K562 (cell line): ENCODE data around the gene HPDL. TPM values are rescaled to one million over a fixed set of nuclear protein-coding genes. Genes with fewer than 3 reads are reported as not detected.

Experiments
- ARID1B ChIP-seq: fragments of 450-650 bp; IDR thresholded peaks from 2 replicates; pipeline ENCODE4 v1.6.1; 2016; ENCODE audit warnings: antibody characterized with exemption, mild to moderate bottlenecking, inconsistent platforms
- FOXK2 ChIP-seq, 2 experiments: fragments of 450-650 bp; IDR thresholded peaks in 1 of 2; conservative IDR thresholded peaks in 1 of 2; 2 replicates each; pipeline ENCODE4 v1.6.1; 2016; ENCODE audit warnings: low read depth in 2 of 2, mild to moderate bottlenecking in 1 of 2
- HMG20A ChIP-seq: fragments of 450-650 bp; formaldehyde crosslinking; conservative IDR thresholded peaks from 2 replicates; pipeline ENCODE4 v1.4.0; 2020; ENCODE audit warnings: mild to moderate bottlenecking, mixed read lengths
- NFIC ChIP-seq: fragments of 450-650 bp; IDR thresholded peaks from 2 replicates; pipeline ENCODE4 v1.6.1; 2017; ENCODE audit warnings: mild to moderate bottlenecking, inconsistent platforms
- NR2C1 ChIP-seq, 2 experiments: fragments of 450-650 bp; IDR thresholded peaks; 2 replicates each; pipeline ENCODE4 v1.6.1; 2017; ENCODE audit warnings: mild to moderate bottlenecking in 2 of 2, antibody characterized with exemption in 1 of 2, inconsistent platforms in 1 of 2, missing compliant biosample characterization in 1 of 2, missing genetic modification characterization in 1 of 2
- PCBP1 ChIP-seq: fragments of 200-400 bp; formaldehyde crosslinking; IDR thresholded peaks from 2 replicates; pipeline ENCODE4 v1.6.1; 2018; ENCODE audit warnings: mild to moderate bottlenecking, low read depth, low read length; ENCODE audit not compliant: poor library complexity, severe bottlenecking
- PML ChIP-seq: IDR thresholded peaks from 2 replicates; pipeline ENCODE4 v1.6.1; 2012; ENCODE audit warnings: low read length, inconsistent platforms
- RBM39 ChIP-seq: fragments of 200-400 bp; formaldehyde crosslinking; optimal IDR thresholded peaks from 2 replicates; pipeline ENCODE3; 2018; ENCODE audit warnings: low read depth, low read length
- TCFL5 ChIP-seq: fragments of 250-450 bp; sonication (Bioruptor Pico); conservative IDR thresholded peaks from 2 replicates; pipeline ENCODE4 v1.6.1; 2021; ENCODE audit warnings: mild to moderate bottlenecking, moderate library complexity, matching md5 sums
- TEAD2 ChIP-seq: fragments of 450-650 bp; IDR thresholded peaks from 2 replicates; pipeline ENCODE4 v1.6.1; 2016; ENCODE audit warnings: missing genetic modification characterization, control low read depth, missing compliant biosample characterization
- TSC22D4 ChIP-seq: fragments of 450-650 bp; IDR thresholded peaks from 2 replicates; pipeline ENCODE4 v1.6.1; 2016; ENCODE audit warnings: missing genetic modification characterization, missing biosample characterization, control low read depth
- YY1 ChIP-seq, 3 experiments: IDR thresholded peaks; 2 replicates each; pipeline ENCODE4 v1.6.1; 2011; ENCODE audit warnings: low read length in 2 of 3, mild to moderate bottlenecking in 2 of 3, moderate library complexity in 2 of 3, borderline replicate concordance in 1 of 3, control low read depth in 1 of 3, low read depth in 1 of 3; ENCODE audit not compliant: insufficient read depth in 3 of 3, insufficient replicate concordance in 2 of 3, control insufficient read depth in 1 of 3, insufficient read length in 1 of 3; ENCODE audit errors: extremely low read depth in 1 of 3
- ZBTB43 ChIP-seq: sonication (generic); formaldehyde crosslinking; IDR thresholded peaks from 2 replicates; pipeline ENCODE4 v1.8.0; 2023; ENCODE audit warnings: mild to moderate bottlenecking, missing genetic modification reagents
- ZNF184 ChIP-seq: sonication (generic); formaldehyde crosslinking; IDR thresholded peaks from 2 replicates; pipeline ENCODE4 v1.5.0; 2020; ENCODE audit warnings: missing genetic modification reagents
- ZNF408 ChIP-seq: fragments of 250-450 bp; sonication (Bioruptor Pico); IDR thresholded peaks from 2 replicates; pipeline ENCODE4 v1.4.0; 2020; ENCODE audit warnings: low read depth, mild to moderate bottlenecking, moderate library complexity
- ZNF561 ChIP-seq: fragments of 450-650 bp; formaldehyde crosslinking; conservative IDR thresholded peaks from 2 replicates; pipeline ENCODE4 v1.4.0; 2020; ENCODE audit warnings: mild to moderate bottlenecking, moderate library complexity
- ZNF778 ChIP-seq: fragments of 450-650 bp; formaldehyde crosslinking; IDR thresholded peaks from 2 replicates; pipeline ENCODE4 v1.4.0; 2020; ENCODE audit warnings: mild to moderate bottlenecking, moderate library complexity
- polyA plus RNA-seq, 8 experiments: library from polyadenylated mRNA; depleted of rRNA in 4 of 8; stranded (reverse) in 5 of 8; unstranded in 3 of 8; fragments of >200 nt; fragmentation: Nextera tagmentation in 2 of 8; fragmentation: Illumina TruSeq in 1 of 8; extraction: Ambion mirVana in 2 of 8; extraction: Trizol in 1 of 8; gene quantifications; 2 replicates each; pipeline versions ENCODE4 v1.2.1 to v1.2.3, GENCODE V29; 2011 to 2014; ENCODE audit warnings: inconsistent platforms in 1 of 8, missing spikeins in 1 of 8
- total RNA-seq, 7 experiments: library from RNA; depleted of rRNA in 6 of 7; stranded (reverse); fragments of >200 nt in 6 of 7; fragmentation: Illumina TruSeq in 2 of 7; extraction: Trizol in 2 of 7; gene quantifications; 2 replicates each; pipeline versions ENCODE4 v1.2.1 to v1.2.3, GENCODE V29; 2011 to 2021; ENCODE audit warnings: low replicate concordance in 1 of 7
- TF ChIP-seq, protein P1 (sequence below): sonication (generic); formaldehyde crosslinking; IDR thresholded peaks from 2 replicates; pipeline ENCODE4 v1.8.1; 2023; ENCODE audit warnings: mild to moderate bottlenecking, missing genetic modification reagents
- TF ChIP-seq, protein P2 (sequence below): IDR thresholded peaks from 2 replicates; pipeline ENCODE4 v1.6.1; 2014; ENCODE audit warnings: antibody characterized with exemption
- TF ChIP-seq, protein P3 (sequence below): fragments of 450-650 bp; formaldehyde crosslinking; IDR thresholded peaks from 2 replicates; pipeline ENCODE4 v1.4.0; 2020; ENCODE audit warnings: mild to moderate bottlenecking, moderate library complexity

The HPDL gene
- total and polyA plus RNA-seq, 9 of the 15 experiments (the other 6 are each of a cell fraction or from before 2014, with no cell fraction given) = not detected

DNA sequence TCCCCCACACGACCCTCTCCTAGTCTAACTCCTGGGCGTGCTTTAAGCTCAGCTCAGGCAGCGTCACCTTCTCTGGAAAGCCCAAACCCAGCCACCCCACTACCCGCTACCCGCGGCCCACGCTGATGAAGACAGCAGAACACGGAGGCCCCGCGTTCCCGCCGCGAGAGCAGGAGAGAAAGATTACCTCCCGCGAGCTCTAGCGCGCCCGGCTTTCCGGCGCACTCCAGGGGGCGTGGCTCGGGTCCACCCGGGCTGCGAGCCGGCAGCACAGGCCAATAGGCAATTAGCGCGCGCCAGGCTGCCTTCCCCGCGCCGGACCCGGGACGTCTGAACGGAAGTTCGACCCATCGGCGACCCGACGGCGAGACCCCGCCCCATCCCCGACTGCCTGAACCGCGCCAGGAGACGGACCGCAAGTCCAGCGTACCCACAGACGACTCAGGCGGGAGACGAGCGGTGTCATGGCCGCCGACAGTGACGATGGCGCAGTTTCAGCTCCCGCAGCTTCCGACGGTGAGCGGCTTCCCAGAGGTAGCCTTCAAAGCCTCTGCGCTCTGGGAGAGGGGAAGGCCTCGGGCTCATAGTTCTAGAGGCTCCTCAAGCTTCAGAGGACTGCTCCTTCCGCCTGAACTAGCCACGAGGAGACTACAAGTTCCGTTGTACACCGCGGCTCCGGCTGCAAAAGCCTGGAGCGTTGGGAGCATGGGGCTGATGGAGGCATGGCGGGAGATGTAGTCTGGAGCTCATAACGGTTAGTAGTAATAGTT, 13.3 kb downstream of the HPDL start, which contains the start of the genes MUTYH and TOE1 (continued):
- TF ChIP-seq, protein P1, sequence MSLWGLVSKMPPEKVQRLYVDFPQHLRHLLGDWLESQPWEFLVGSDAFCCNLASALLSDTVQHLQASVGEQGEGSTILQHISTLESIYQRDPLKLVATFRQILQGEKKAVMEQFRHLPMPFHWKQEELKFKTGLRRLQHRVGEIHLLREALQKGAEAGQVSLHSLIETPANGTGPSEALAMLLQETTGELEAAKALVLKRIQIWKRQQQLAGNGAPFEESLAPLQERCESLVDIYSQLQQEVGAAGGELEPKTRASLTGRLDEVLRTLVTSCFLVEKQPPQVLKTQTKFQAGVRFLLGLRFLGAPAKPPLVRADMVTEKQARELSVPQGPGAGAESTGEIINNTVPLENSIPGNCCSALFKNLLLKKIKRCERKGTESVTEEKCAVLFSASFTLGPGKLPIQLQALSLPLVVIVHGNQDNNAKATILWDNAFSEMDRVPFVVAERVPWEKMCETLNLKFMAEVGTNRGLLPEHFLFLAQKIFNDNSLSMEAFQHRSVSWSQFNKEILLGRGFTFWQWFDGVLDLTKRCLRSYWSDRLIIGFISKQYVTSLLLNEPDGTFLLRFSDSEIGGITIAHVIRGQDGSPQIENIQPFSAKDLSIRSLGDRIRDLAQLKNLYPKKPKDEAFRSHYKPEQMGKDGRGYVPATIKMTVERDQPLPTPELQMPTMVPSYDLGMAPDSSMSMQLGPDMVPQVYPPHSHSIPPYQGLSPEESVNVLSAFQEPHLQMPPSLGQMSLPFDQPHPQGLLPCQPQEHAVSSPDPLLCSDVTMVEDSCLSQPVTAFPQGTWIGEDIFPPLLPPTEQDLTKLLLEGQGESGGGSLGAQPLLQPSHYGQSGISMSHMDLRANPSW (CRISPR knock-in tag) = 0 out of 2 replicates have a peak, but pooled peaks have one; percentile 88
- TF ChIP-seq HMG20A (CRISPR knock-in tag) = no peak
- no peak for TF ChIP-seq ZNF561 (CRISPR knock-in tag)
- TF ChIP-seq RBM39 = no peak
- peak; percentile 88; the same call in 1 of the 2 replicates for TF ChIP-seq PML
- no peak for TF ChIP-seq ZNF184
- no peak for TF ChIP-seq TCFL5 (CRISPR knock-in tag)
- no peak for TF ChIP-seq ZNF408 (CRISPR knock-in tag)
- TF ChIP-seq FOXK2 (conservative IDR thresholded peaks at IDR 0.05 in 1 of 2, IDR thresholded peaks at IDR 0.05 in 1 of 2; ENCODE audit: low read depth in 2 of 2) = no peak; a peak in 1 of 4 replicates
- no peak for TF ChIP-seq TEAD2 (tag)
- no peak for TF ChIP-seq ZNF778 (CRISPR knock-in tag)
- peak; percentile 90 for TF ChIP-seq PCBP1
- TF ChIP-seq NR2C1 (IDR thresholded peaks at IDR 0.05) = no peak; the same call in 1 of the 2 replicates
- TF ChIP-seq NR2C1 (tag; IDR thresholded peaks at IDR 0.05) = peak; percentile 89
- 0 out of 2 replicates have a peak, but pooled peaks have one; percentile 63 for TF ChIP-seq ZBTB43 (CRISPR knock-in tag)
- peak; percentile 95 for TF ChIP-seq NFIC
- TF ChIP-seq, protein P2, sequence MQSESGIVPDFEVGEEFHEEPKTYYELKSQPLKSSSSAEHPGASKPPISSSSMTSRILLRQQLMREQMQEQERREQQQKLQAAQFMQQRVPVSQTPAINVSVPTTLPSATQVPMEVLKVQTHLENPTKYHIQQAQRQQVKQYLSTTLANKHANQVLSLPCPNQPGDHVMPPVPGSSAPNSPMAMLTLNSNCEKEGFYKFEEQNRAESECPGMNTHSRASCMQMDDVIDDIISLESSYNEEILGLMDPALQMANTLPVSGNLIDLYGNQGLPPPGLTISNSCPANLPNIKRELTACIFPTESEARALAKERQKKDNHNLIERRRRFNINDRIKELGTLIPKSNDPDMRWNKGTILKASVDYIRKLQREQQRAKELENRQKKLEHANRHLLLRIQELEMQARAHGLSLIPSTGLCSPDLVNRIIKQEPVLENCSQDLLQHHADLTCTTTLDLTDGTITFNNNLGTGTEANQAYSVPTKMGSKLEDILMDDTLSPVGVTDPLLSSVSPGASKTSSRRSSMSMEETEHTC = peak; percentile 45; the same call in 1 of the 2 replicates
- no peak for TF ChIP-seq TSC22D4
- peak; percentile 53 for TF ChIP-seq ARID1B
- TF ChIP-seq, protein P3, sequence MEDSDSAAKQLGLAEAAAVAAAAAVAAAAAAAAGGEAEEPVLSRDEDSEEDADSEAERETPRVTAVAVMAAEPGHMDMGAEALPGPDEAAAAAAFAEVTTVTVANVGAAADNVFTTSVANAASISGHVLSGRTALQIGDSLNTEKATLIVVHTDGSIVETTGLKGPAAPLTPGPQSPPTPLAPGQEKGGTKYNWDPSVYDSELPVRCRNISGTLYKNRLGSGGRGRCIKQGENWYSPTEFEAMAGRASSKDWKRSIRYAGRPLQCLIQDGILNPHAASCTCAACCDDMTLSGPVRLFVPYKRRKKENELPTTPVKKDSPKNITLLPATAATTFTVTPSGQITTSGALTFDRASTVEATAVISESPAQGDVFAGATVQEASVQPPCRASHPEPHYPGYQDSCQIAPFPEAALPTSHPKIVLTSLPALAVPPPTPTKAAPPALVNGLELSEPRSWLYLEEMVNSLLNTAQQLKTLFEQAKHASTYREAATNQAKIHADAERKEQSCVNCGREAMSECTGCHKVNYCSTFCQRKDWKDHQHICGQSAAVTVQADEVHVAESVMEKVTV (CRISPR knock-in tag) = no peak
- TF ChIP-seq YY1 (IDR thresholded peaks at IDR 0.05; ENCODE audit: borderline replicate concordance in 1 of 3, control insufficient read depth in 1 of 3, extremely low read depth in 1 of 3, insufficient read depth in 3 of 3, insufficient read length in 1 of 3, insufficient replicate concordance in 2 of 3, low read depth in 1 of 3, low read length in 2 of 3) = peak; percentile 90 to 96 (median 93)
